HG02885 (cell line): ENCODE measurements around the gene DYTN.

Experiments used
- ATAC-seq: cut with Tn5 transposase; IDR thresholded peaks from one replicate; pipeline ENCODE4 v1.9.1; 2021; ENCODE audit warnings: mild to moderate bottlenecking; ENCODE audit not compliant: unreplicated experiment, poor library complexity

DYTN gene

GRCh38 chr2:206619011-206619410 lies 99.2 kb downstream of the DYTN start:
- no peak for ATAC-seq

- no peak for ATAC-seq
Observed at GRCh38 chr2:206616151-206616550, 102.0 kb downstream of the DYTN start.

- no peak for ATAC-seq
Observed at GRCh38 chr2:206615417-206616089, 102.6 kb downstream of the DYTN start.

- no peak for ATAC-seq
Observed at GRCh38 chr2:206614811-206615210, 103.4 kb downstream of the DYTN start.

GRCh38 chr2:206611736-206612135 lies 106.5 kb downstream of the DYTN start:
- ATAC-seq, result no peak

- no peak for ATAC-seq
Observed at GRCh38 chr2:206611191-206611590, 107.0 kb downstream of the DYTN start.

GRCh38 chr2:206610451-206610850 lies 107.7 kb downstream of the DYTN start:
- ATAC-seq, result no peak

- no peak for ATAC-seq
Observed at GRCh38 chr2:206603243-206603642, 115.0 kb downstream of the DYTN start.
